NCI-H446 (cell line): ENCODE data around the gene DNM3.

Experiments used
- DNase-seq, 2 experiments: peaks; one replicate each; lab custom pipeline; 2025; lab: John Stamatoyannopoulos, UW

The DNM3 gene

DNA sequence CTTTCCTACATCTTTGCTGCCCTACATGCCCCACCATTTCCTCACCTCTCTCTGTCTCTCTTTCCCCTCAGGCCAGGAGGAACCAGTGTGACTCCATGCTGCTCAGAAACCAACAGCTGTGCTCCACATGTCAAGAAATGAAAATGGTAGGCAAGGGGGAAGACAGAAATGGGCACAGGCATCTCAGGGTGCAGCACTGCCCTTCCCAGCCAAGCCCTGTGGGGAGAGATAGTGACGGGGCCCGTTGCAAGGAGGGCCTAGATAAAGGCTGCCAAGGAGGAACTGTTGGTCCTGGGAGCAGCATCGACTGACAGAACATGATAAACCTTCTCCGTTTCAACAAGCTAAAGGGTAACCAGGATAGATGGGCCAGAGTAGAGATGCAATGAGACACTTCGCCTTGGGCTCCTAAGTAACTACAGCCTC is 615.1 kb downstream of the DNM3 start:
- no peak for DNase-seq

- no peak for DNase-seq
These were observed 616.3 kb downstream of the DNM3 start for GRCh38 chr1:172457479-172458130.

- no peak for DNase-seq
These were observed 618.9 kb downstream of the DNM3 start for GRCh38 chr1:172460177-172460576.

DNA sequence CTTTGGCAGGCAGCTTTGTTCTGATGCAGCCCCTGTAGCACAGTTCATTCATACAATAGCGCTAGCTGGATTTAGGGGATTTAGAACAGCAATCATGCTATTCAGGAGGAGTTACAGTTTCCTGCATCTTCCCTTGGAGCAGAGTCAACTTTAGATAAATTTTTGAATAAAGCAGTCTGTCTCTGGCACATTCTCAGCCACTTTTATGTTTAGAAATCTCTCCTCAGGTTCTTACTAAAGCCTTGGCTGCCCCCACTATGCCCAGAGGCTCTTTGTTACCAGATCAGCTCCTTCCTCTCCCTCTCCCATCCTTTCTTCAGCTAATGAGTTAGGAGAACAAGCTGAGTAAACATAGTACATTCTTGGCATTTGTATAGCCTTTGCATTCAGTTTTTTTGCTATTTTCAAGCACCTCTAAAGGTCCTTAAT is 619.6 kb downstream of the DNM3 start:
- no peak for DNase-seq
